Sigmoid colon (tissue), 7 donors: Measurements from ENCODE around the gene MZT2B. TPM values are rescaled to one million over a fixed set of nuclear protein-coding genes. Genes with fewer than 3 reads are reported as not detected.
"Not testable (repeated sequence)": the region's sequence is repeated elsewhere in the genome, so short reads cannot be mapped to it uniquely, and the experiment has no call there.

ENCODE experiments used
- DNase-seq: peaks from one replicate; pipeline ENCODE4 v3.0.0-alpha.2; 2019
- H3K27ac ChIP-seq, 4 donors: fragments of 200-600 bp; sonication (generic); one replicate each; pipeline ENCODE4 v1.5.1; 2016 to 2019; ENCODE audit warnings: mild to moderate bottlenecking in 1 of 4
- H3K27me3 ChIP-seq, 3 donors: fragments of 200-600 bp; sonication (generic); one replicate each; pipeline ENCODE4 v1.5.1; 2019; ENCODE audit warnings: mild to moderate bottlenecking in 1 of 3
- H3K36me3 ChIP-seq, 4 donors: fragments of 200-600 bp; sonication (generic); one replicate each; pipeline ENCODE4 v1.5.1; 2016 to 2019
- H3K4me1 ChIP-seq, 4 donors: fragments of 200-600 bp; sonication (generic); one replicate each; pipeline ENCODE4 v1.5.1; 2017 to 2019
- H3K4me3 ChIP-seq, 4 donors: fragments of 200-600 bp; sonication (generic); one replicate each; pipeline ENCODE4 v1.5.1; 2017 to 2019; ENCODE audit warnings: mild to moderate bottlenecking in 2 of 4, moderate library complexity in 1 of 4
- H3K9me3 ChIP-seq, 4 donors: fragments of 200-600 bp in 3 of 4; sonication (generic) in 3 of 4; one replicate each; pipeline versions ENCODE4 v1.5.1 to v1.6.1; 2013 to 2019
- EP300 ChIP-seq, 4 donors: sonication (generic); formaldehyde crosslinking; IDR thresholded peaks; one replicate each; pipeline ENCODE4 v1.6.1; 2017; ENCODE audit warnings: antibody characterized with exemption in 4 of 4
- POLR2A ChIP-seq, 2 donors: fragments of 450-650 bp; IDR thresholded peaks; one replicate each; pipeline ENCODE4 v1.6.1; 2016; ENCODE audit warnings: antibody characterized with exemption in 2 of 2, mild to moderate bottlenecking in 2 of 2, moderate library complexity in 2 of 2
- POLR2AphosphoS5 ChIP-seq, 4 donors: sonication (generic); formaldehyde crosslinking; IDR thresholded peaks; one replicate each; pipeline ENCODE4 v1.6.1; 2017; ENCODE audit warnings: antibody characterized with exemption in 4 of 4
- WGBS, 2 donors: extraction: QIAGEN DNeasy Blood & Tissue Kit; methylation state at CpG; one replicate each; pipeline ENCODE4 v1.1.7; 2013; 5-methylcytosine and 5-hydroxymethylcytosine counted together
- intact Hi-C: fragments of 100-400 bp; cut with DNase I; formaldehyde crosslinking; loops from one replicate; pipeline ENCODE4 v1.15.1; 2023
- polyA plus RNA-seq, 3 donors: library from polyadenylated mRNA; stranded (reverse); fragments of 200-250 nt; gene quantifications; one replicate each; pipeline ENCODE4 v1.2.3, GENCODE V29; 2013
- total RNA-seq, 4 donors: library from RNA; depleted of rRNA; stranded (reverse); fragments of >200 nt; gene quantifications; one replicate each; pipeline ENCODE4 v1.1.0, GENCODE V29; 2016
- TF ChIP-seq, protein P1 (sequence below), 4 experiments: fragments of 450-650 bp in 3 of 4; fragments of 200-600 bp in 1 of 4; IDR thresholded peaks; one replicate each; pipeline ENCODE4 v1.5.1; 2016 to 2019; ENCODE audit warnings: antibody characterized with exemption in 4 of 4, mild to moderate bottlenecking in 3 of 4, moderate library complexity in 2 of 4
- donor health status: healthy with polysubstance abuse.
- donor health status: Bipolar disorder and iron deficiency.
- donor health status: healthy.

The MZT2B gene
- total and polyA plus RNA-seq, 7 donors = 97.8 to 259 (median 164) TPM

DNA sequence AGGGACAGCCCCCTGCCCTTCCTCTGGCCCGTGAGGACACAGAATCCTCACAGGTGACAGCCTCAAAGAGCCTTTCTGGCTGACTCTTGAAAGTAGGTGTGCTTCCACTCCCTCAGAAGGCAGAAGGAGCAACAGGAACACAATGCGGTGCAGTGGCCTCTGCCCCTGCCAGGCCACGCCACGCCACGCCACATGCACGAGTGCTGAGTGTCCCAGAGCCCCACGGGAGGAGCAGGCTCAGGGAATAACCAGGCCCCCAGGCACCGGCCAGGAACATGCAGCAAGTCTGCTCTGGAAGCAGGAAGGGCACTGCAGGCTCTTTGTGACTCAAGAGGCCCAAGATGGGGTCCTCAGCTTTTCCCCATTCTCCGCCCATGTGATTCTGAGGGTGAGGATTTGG is 19.1 kb upstream of the MZT2B start:
- TF ChIP-seq POLR2A (IDR thresholded peaks at IDR 0.05) (no peak), POLR2AphosphoS5 (IDR thresholded peaks at IDR 0.05) (no peak), EP300 (IDR thresholded peaks at IDR 0.05) (no peak)
- TF ChIP-seq, protein P1, sequence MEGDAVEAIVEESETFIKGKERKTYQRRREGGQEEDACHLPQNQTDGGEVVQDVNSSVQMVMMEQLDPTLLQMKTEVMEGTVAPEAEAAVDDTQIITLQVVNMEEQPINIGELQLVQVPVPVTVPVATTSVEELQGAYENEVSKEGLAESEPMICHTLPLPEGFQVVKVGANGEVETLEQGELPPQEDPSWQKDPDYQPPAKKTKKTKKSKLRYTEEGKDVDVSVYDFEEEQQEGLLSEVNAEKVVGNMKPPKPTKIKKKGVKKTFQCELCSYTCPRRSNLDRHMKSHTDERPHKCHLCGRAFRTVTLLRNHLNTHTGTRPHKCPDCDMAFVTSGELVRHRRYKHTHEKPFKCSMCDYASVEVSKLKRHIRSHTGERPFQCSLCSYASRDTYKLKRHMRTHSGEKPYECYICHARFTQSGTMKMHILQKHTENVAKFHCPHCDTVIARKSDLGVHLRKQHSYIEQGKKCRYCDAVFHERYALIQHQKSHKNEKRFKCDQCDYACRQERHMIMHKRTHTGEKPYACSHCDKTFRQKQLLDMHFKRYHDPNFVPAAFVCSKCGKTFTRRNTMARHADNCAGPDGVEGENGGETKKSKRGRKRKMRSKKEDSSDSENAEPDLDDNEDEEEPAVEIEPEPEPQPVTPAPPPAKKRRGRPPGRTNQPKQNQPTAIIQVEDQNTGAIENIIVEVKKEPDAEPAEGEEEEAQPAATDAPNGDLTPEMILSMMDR (IDR thresholded peaks at IDR 0.05) = no peak
- peaks cover 0 to 81% (median 33%) of the 10 kb centered on the region in 4 donors for H3K36me3 ChIP-seq
- intact Hi-C loops = no loop called here
- WGBS, 2 donors = 95% methylated on average over 9 of the region's 9 CpGs
- no peak overlapping the region for H3K27ac ChIP-seq
- no peaks in the 10 kb centered on the region for H3K9me3 ChIP-seq
- no peak overlapping the region for H3K4me3 ChIP-seq
- H3K27me3 ChIP-seq = no peaks in the 10 kb centered on the region
- no peaks in the 10 kb centered on the region for H3K4me1 ChIP-seq
- no peak for DNase-seq

DNA sequence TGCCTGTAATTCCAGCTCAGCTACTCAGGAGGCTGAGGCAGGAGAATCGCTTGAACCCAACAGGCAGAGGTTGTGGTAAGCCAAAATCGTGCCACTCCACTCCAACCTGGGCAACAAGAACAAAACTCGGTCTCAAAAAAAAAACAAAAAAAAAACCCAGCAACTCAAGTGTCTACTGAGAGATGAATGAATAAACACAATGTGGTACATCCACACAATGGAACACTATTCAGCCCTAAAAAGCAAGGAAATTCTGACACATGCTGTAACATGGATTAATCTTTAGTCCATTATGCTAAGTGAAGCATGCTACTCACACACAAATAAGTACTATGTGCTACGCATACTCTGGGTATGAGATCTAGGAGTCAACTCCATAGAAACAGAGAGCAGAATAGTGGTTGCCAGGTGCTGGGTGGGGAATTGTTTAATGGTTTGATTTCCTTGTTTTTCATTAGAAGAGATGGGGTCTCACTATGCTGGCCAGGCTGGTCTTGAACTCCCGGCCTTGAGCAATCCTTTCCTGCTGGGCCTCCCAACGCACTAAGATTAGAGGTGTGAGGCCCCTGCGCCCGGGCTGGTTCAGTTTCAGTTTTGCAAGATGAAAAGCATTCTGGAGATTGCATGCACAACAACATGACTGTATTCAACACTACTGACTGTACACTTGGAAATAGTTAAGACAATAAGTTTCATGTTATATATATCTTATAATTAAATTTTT is 16.6 kb upstream of the MZT2B start:
- H3K27me3 ChIP-seq = no peaks in the 10 kb centered on the region
- H3K36me3 ChIP-seq = peaks cover 0 to 83% (median 35%) of the 10 kb centered on the region in 4 donors
- no peaks in the 10 kb centered on the region for H3K4me1 ChIP-seq
- H3K4me3 ChIP-seq = no peak overlapping the region
- WGBS, 2 donors = 96 to 97% methylated on average over 8 of the region's 8 CpGs
- no peaks in the 10 kb centered on the region for H3K9me3 ChIP-seq
- no peak overlapping the region for H3K27ac ChIP-seq
- intact Hi-C loops = no loop called here
- DNase-seq = no peak
- no peak for TF ChIP-seq POLR2A (IDR thresholded peaks at IDR 0.05)
- TF ChIP-seq, protein P1 (IDR thresholded peaks at IDR 0.05) = no peak
- TF ChIP-seq EP300 (IDR thresholded peaks at IDR 0.05) = no peak
- no peak for TF ChIP-seq POLR2AphosphoS5 (IDR thresholded peaks at IDR 0.05)

DNA sequence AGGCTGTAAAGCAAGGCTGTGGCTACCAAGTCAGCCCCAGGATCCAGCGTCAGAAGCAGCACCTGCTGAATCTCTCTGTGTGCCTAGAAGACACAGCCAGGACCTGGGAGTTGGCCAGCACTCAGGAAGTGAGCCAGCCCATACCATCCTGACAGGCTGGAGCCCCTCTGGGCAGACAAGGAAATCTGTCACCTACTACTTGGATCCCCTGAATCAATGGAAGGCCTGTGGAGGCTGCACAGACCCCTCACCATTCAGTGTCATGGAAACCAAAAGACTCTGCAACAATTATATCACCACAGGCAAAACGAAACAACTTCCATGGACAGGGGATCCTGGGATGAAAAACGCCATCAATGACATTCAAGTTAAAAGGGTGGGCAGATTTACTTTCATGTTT is 15.5 kb upstream of the MZT2B start:
- H3K36me3 ChIP-seq = peaks cover 0 to 93% (median 39%) of the 10 kb centered on the region in 4 donors

DNA sequence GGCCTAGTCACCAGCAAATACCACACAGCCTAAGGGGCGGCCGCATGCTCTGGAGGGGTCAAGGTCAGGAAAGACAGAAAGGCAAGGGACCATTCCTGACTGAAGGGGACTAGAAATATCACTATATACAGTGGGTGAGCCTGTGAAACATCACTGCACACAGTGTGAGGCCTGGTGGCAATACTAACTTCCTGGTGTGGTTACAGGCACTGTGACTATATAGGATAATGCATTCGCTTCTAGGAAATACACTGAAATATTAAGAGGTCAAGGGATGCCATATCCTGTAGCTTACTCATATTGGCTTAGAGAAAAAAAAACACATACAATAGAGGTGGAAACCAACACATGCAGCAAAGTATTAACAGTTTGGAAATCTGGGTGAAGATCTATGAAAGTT is 12.9 kb upstream of the MZT2B start:
- DNase-seq, intact Hi-C loops, H3K4me3 ChIP-seq, H3K9me3 ChIP-seq, H3K27ac ChIP-seq, H3K4me1 ChIP-seq, H3K27me3 ChIP-seq: not testable (repeated sequence)
- WGBS, 2 donors = 76 to 88% methylated on average over 3 of the region's 3 CpGs
- peaks cover 0 to 99% (median 41%) of the 10 kb centered on the region in 4 donors for H3K36me3 ChIP-seq

More for the DNA sequence above, 15.5 kb upstream of the MZT2B start:
- H3K27me3 ChIP-seq, DNase-seq, H3K27ac ChIP-seq, intact Hi-C loops, H3K4me1 ChIP-seq, H3K4me3 ChIP-seq, H3K9me3 ChIP-seq: not testable (repeated sequence)
- 79 to 83% methylated on average over 3 of the region's 3 CpGs for WGBS, 2 donors

DNA sequence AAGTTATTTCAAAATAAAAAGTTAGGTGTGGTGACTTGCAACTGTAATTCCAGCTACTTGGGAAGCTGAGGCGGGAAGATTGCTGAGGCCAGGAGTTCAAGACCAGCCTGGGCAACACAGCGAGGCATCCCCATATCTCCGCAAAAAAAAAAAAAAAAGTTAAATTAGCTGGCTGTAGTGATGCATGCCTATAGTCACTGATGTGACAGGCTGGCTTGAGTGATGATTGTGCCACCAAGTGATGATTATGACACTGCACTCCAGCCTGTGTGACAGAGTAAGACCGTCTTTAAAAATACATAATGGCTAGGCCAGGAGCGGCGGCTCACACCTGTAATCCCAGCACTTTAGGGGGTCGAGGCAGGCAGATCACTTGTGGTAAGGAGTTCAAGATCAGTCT is 12.2 kb upstream of the MZT2B start:
- intact Hi-C loops = no loop called here
- TF ChIP-seq POLR2A (IDR thresholded peaks at IDR 0.05) (no peak), EP300 (IDR thresholded peaks at IDR 0.05) (no peak), POLR2AphosphoS5 (IDR thresholded peaks at IDR 0.05) (no peak)
- TF ChIP-seq, protein P1 (IDR thresholded peaks at IDR 0.05) = no peak
- H3K4me3 ChIP-seq = no peak overlapping the region
- no peaks in the 10 kb centered on the region for H3K27me3 ChIP-seq
- no peak for DNase-seq
- peaks cover 0 to 99% (median 42%) of the 10 kb centered on the region in 4 donors for H3K36me3 ChIP-seq
- 92% methylated on average over 7 of the region's 7 CpGs for WGBS, 2 donors
- H3K9me3 ChIP-seq = no peaks in the 10 kb centered on the region
- no peak overlapping the region for H3K27ac ChIP-seq
- H3K4me1 ChIP-seq = no peaks in the 10 kb centered on the region

DNA sequence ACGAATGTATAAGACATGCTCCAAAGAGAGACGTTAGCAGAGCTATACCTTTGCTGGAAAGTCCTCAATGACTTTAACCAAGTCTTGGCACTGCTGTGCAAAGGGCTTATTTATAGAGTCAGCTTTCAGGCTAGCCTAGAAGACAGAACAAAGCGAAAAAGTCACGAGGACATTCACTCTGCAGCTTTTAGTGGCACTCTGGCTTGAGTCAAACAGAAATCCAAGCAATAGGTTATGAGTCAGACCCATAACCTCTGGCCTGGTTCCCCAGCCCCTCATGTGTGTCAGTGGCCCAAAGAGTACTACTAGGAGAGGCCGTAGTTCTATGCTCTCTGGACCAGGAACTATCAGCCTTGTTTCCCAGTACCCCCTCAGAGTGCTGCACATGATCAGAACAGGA is 7.2 kb upstream of the MZT2B start:
- WGBS, 2 donors = 84 to 85% methylated on average over 5 of the region's 5 CpGs
- H3K9me3 ChIP-seq, H3K27ac ChIP-seq, H3K4me3 ChIP-seq, intact Hi-C loops, H3K4me1 ChIP-seq, H3K27me3 ChIP-seq, DNase-seq: not testable (repeated sequence)
- peaks cover 0 to 65% (median 21%) of the 10 kb centered on the region in 4 donors for H3K36me3 ChIP-seq

DNA sequence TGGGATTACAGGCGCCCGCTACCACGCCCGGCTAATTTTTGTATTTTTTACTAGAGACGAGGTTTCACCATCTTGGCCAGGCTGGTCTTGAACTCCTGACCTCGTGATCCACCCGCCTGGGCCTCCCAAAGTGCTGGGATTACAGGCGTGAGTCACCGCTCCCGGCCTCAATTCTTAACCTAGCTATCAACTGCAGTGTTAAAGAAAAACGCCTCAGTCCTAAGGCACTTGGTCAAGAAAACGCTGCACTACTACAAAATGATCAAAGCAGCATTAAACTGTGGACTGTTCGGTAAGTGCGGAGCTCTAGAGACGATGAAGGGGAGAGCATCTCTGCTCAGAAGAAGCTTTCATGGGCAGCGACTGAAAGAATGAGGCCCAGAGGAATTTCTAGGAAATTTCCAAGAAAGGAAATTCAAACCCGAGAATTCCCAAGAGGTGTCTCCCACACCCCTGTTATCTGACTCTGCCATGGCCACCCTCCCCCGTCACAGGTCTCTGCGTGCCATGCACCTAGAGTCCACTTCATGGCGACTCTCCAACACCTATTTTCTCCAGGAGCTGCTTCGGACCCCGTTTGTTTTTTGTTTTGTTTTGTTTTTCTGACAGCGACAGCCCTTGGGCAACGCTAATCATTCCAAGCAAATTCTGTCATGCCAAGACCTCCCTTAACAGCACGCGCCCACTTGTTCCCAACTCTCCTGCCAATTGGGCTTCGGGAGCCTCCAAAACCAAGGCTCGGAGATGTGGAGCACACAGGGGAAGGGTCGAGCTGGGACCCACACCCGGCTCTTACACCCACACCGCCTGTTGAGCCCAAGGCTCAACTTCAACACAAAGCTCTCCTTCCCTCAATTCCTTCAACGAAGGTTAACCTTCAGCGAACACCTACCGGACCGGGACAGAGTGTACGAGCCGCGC is 1.4 kb upstream of the MZT2B start:
- H3K27ac ChIP-seq = peak overlapping the region; percentile 91 to 97 (median 94)
- peaks cover 0 to 30% (median 25%) of the 10 kb centered on the region in 4 donors for H3K4me1 ChIP-seq
- intact Hi-C loops = loop anchor here (5.0 to 10.0 kb wide), 3 partner anchors 192 to 1304 kb away; no protein-coding TSS in a partner anchor
- not testable (repeated sequence) for DNase-seq, H3K27me3 ChIP-seq, H3K9me3 ChIP-seq, H3K36me3 ChIP-seq
- WGBS, 2 donors = 22 to 25% methylated on average over 38 of the region's 38 CpGs
- peak overlapping the region; percentile 71 to 91 (median 80) for H3K4me3 ChIP-seq
